CD14-positive monocyte (primary cell): ENCODE results near the gene UTP3. TPM values are rescaled to one million over a fixed set of nuclear protein-coding genes. Genes with fewer than 3 reads are reported as not detected.

Source experiments
- DNase-seq, 3 donors: peaks; one replicate each; pipeline ENCODE4 v3.0.0-alpha.2; 2011 to 2022
- H2AFZ ChIP-seq: 2 replicates; pipeline ENCODE4 v1.6.0; 2012; ENCODE audit warnings: mild to moderate bottlenecking, low read depth, low read length, inconsistent platforms; ENCODE audit not compliant: insufficient read depth, poor library complexity, severe bottlenecking
- H3K27ac ChIP-seq, 2 donors: 1 replicate in 1 of 2; 2 replicates in 1 of 2; pipeline ENCODE4 v1.5.1; 2012 to 2013; ENCODE audit warnings: low read length in 2 of 2, control low read depth in 1 of 2, inconsistent platforms in 1 of 2, low read depth in 1 of 2, mild to moderate bottlenecking in 1 of 2
- H3K27me3 ChIP-seq, 2 donors: one replicate each; pipeline versions ENCODE4 v1.6.0 to v1.6.1; 2011 to 2013; ENCODE audit warnings: low read length in 2 of 2; ENCODE audit not compliant: control insufficient read depth in 2 of 2, insufficient read depth in 2 of 2
- H3K36me3 ChIP-seq, 2 donors: replicated peaks in 1 of 2; 1 replicate in 1 of 2; 2 replicates in 1 of 2; pipeline versions ENCODE4 v1.5.1 to v1.6.1; 2012 to 2013; ENCODE audit warnings: low read length in 2 of 2, control low read depth in 1 of 2, inconsistent platforms in 1 of 2, mild to moderate bottlenecking in 1 of 2; ENCODE audit not compliant: insufficient read depth in 2 of 2, control insufficient read depth in 1 of 2
- H3K4me1 ChIP-seq, 2 donors: 1 replicate in 1 of 2; 2 replicates in 1 of 2; pipeline versions ENCODE4 v1.5.1 to v1.6.1; 2012 to 2013; ENCODE audit warnings: low read length in 2 of 2, control low read depth in 1 of 2, inconsistent platforms in 1 of 2, mild to moderate bottlenecking in 1 of 2, moderate library complexity in 1 of 2; ENCODE audit not compliant: insufficient read depth in 2 of 2, control insufficient read depth in 1 of 2
- H3K4me2 ChIP-seq: replicated peaks from 2 replicates; pipeline ENCODE3; 2012; ENCODE audit warnings: low read length, moderate library complexity, mild to moderate bottlenecking; ENCODE audit not compliant: poor library complexity, severe bottlenecking; ENCODE audit errors: extremely low read depth
- H3K4me3 ChIP-seq, 3 experiments: fragments of 200-600 bp in 1 of 3; sonication (generic) in 1 of 3; replicated peaks in 1 of 3; 1 replicate in 2 of 3; 2 replicates in 1 of 3; pipeline ENCODE4 v1.5.1; 2011 to 2013; ENCODE audit warnings: low read length in 3 of 3, mild to moderate bottlenecking in 3 of 3, control low read depth in 2 of 3, low read depth in 2 of 3, inconsistent platforms in 1 of 3, moderate library complexity in 1 of 3
- H3K79me2 ChIP-seq: 2 replicates; pipeline ENCODE4 v1.6.0; 2012; ENCODE audit warnings: mild to moderate bottlenecking, control low read depth, inconsistent platforms, low read length, moderate library complexity; ENCODE audit not compliant: insufficient read depth
- H3K9ac ChIP-seq: 2 replicates; pipeline ENCODE4 v1.6.0; 2017; ENCODE audit warnings: low read length, mild to moderate bottlenecking; ENCODE audit not compliant: insufficient read depth, poor library complexity, severe bottlenecking
- H3K9me3 ChIP-seq, 2 donors: replicated peaks in 1 of 2; 1 replicate in 1 of 2; 2 replicates in 1 of 2; pipeline versions ENCODE4 v1.5.1 to v1.6.1; 2012 to 2013; ENCODE audit warnings: low read length in 2 of 2, control low read depth in 1 of 2; ENCODE audit not compliant: control insufficient read depth in 1 of 2, insufficient read depth in 1 of 2
- H4K20me1 ChIP-seq: 2 replicates; pipeline ENCODE4 v1.6.0; 2012; ENCODE audit warnings: mild to moderate bottlenecking, low read length, control low read depth, moderate library complexity; ENCODE audit not compliant: insufficient read depth
- H3K27ac Mint-ChIP-seq, 7 donors: one replicate each; pipeline ENCODE4 v1.8.0; 2020; ENCODE audit warnings: mild to moderate bottlenecking in 7 of 7, mixed read lengths in 7 of 7, moderate library complexity in 6 of 7, inconsistent platforms in 2 of 7
- H3K27me3 Mint-ChIP-seq, 3 donors: one replicate each; pipeline ENCODE4 v1.8.0; 2021 to 2022; ENCODE audit warnings: low read depth in 3 of 3, mild to moderate bottlenecking in 3 of 3, mixed read lengths in 3 of 3, moderate library complexity in 3 of 3, inconsistent platforms in 1 of 3
- H3K36me3 Mint-ChIP-seq, 2 donors: one replicate each; pipeline ENCODE4 v1.8.0; 2020; ENCODE audit warnings: mixed read lengths in 2 of 2, inconsistent platforms in 1 of 2, mild to moderate bottlenecking in 1 of 2
- H3K4me1 Mint-ChIP-seq: one replicate; pipeline ENCODE4 v1.8.0; 2020; ENCODE audit warnings: mild to moderate bottlenecking, mixed read lengths
- H3K4me3 Mint-ChIP-seq, 2 donors: one replicate each; pipeline ENCODE4 v1.8.0; 2020; ENCODE audit warnings: mild to moderate bottlenecking in 2 of 2, mixed read lengths in 2 of 2, moderate library complexity in 1 of 2
- H3K9me3 Mint-ChIP-seq, 7 donors: one replicate each; pipeline ENCODE4 v1.8.0; 2020 to 2022; ENCODE audit warnings: mixed read lengths in 7 of 7, mild to moderate bottlenecking in 6 of 7, moderate library complexity in 6 of 7, inconsistent platforms in 2 of 7
- WGBS: methylation state at CpG from one replicate; pipeline ENCODE4 v1.1.5; 2013; ENCODE audit warnings: missing lambda C conversion rate; ENCODE audit not compliant: insufficient coverage; 5-methylcytosine and 5-hydroxymethylcytosine counted together
- intact Hi-C, 2 donors: fragments of 100-400 bp; cut with micrococcal nuclease; formaldehyde crosslinking; loops; one replicate each; pipeline versions ENCODE4 v1.15.0 to v1.15.1; 2023
- polyA plus RNA-seq, 3 donors: library from polyadenylated mRNA; depleted of rRNA in 1 of 3; unstranded in 2 of 3; stranded (reverse) in 1 of 3; fragments of 300-500 nt in 2 of 3; fragments of >200 nt in 1 of 3; fragmentation: Illumina TruSeq in 2 of 3; gene quantifications; 1 replicate in 2 of 3; 2 replicates in 1 of 3; pipeline ENCODE4 v1.2.3, GENCODE V29; 2012 to 2021
- TF ChIP-seq, protein P1 (sequence below): fragments of 200-600 bp; IDR thresholded peaks from one replicate; pipeline ENCODE4 v1.8.0; 2022; ENCODE audit warnings: antibody characterized with exemption, mild to moderate bottlenecking

Gene UTP3
- polyA plus RNA-seq, 3 donors: 3.0 to 10.8 (median 5.0) TPM

- no CpG with 5 or more reads among the region's 3 CpGs for WGBS
- H3K4me1 Mint-ChIP-seq: peaks cover 64% of the 10 kb centered on the region
- Histone ChIP-seq H3K9ac (no peak overlapping the region), H3K4me1 (peaks cover 54 to 64% of the 10 kb centered on the region in 2 donors), H4K20me1 (no peaks in the 10 kb centered on the region), H3K79me2 (peaks cover 81% of the 10 kb centered on the region), H3K4me2 (peak overlapping the region; percentile 81), H3K27me3 (no peaks in the 10 kb centered on the region), H2AFZ (no peak overlapping the region), H3K4me3 (no peak overlapping the region), H3K9me3 (no peaks in the 10 kb centered on the region), H3K36me3 (no peaks in the 10 kb centered on the region), H3K27ac (peak overlapping the region in 1 of 2 donors; percentile 92)
- peak overlapping the region; percentile 24 to 75 (median 67) for H3K27ac Mint-ChIP-seq
- DNase-seq: no peak
- H3K27me3 Mint-ChIP-seq: no peaks in the 10 kb centered on the region
- peaks cover 0 to 4% of the 10 kb centered on the region in 2 donors for H3K36me3 Mint-ChIP-seq
- TF ChIP-seq, protein P1, sequence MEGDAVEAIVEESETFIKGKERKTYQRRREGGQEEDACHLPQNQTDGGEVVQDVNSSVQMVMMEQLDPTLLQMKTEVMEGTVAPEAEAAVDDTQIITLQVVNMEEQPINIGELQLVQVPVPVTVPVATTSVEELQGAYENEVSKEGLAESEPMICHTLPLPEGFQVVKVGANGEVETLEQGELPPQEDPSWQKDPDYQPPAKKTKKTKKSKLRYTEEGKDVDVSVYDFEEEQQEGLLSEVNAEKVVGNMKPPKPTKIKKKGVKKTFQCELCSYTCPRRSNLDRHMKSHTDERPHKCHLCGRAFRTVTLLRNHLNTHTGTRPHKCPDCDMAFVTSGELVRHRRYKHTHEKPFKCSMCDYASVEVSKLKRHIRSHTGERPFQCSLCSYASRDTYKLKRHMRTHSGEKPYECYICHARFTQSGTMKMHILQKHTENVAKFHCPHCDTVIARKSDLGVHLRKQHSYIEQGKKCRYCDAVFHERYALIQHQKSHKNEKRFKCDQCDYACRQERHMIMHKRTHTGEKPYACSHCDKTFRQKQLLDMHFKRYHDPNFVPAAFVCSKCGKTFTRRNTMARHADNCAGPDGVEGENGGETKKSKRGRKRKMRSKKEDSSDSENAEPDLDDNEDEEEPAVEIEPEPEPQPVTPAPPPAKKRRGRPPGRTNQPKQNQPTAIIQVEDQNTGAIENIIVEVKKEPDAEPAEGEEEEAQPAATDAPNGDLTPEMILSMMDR: no peak
- no peak overlapping the region for H3K4me3 Mint-ChIP-seq
- intact Hi-C loops: no loop called here
- H3K9me3 Mint-ChIP-seq: no peaks in the 10 kb centered on the region
Observed at GRCh38 chr4:70712150-70712549, 23.8 kb downstream of the UTP3 start.

DNA sequence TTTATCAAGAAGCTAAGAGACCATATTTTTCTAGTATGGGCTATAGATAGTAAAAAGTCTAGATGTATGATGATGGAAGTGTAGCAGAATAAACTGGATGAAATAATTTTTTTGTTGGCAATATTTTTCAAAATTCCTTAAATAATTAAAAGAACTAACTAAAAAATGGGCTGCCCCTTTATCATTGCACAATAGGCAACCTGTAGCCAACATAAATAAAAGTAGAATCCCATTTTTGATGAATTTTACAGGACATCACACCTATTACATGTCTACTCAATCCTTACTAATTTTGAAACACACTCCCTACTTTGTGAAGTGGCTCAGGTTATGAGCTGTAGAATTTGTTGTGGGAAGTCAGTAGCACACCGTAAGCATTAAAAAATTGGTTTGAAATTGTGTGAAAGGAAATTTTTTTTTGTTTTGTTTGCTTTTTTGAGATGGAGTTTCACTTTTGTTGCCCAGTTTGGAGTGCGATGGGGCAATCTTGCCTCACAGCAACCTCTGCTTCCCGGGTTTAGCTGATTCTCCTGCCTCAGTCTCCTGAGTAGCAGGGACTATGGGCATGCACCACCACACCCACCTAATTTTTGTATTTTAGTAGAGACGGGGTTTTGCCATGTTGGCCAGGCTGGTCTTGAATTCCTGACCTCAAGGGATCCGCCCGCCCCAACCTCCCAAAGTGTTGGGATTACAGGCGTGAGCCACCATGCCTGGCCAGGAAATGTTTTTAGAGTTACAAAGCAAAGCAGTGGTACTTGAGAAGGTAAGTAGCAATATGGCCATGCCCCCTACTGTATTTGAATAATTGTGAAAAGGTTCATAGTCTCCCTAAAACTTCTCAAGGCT is 24.5 kb downstream of the UTP3 start:
- H3K36me3 Mint-ChIP-seq: peaks cover 0 to 4% of the 10 kb centered on the region in 2 donors
- peaks cover 80% of the 10 kb centered on the region for H3K79me2 ChIP-seq
- H3K9me3 ChIP-seq: no peaks in the 10 kb centered on the region
- peaks cover 66% of the 10 kb centered on the region for H3K4me1 Mint-ChIP-seq
- no peaks in the 10 kb centered on the region for H3K27me3 ChIP-seq
- H3K9me3 Mint-ChIP-seq: no peaks in the 10 kb centered on the region
- no peaks in the 10 kb centered on the region for H4K20me1 ChIP-seq
- DNase-seq: peak in 2 of 3 donors; percentile 15 to 33
- peak overlapping the region in 2 of 3 experiments; percentile 0 to 67 for H3K4me3 ChIP-seq
- H3K4me2 ChIP-seq: peak overlapping the region; percentile 81
- intact Hi-C loops: no loop called here
- H3K4me1 ChIP-seq: peaks cover 54 to 61% of the 10 kb centered on the region in 2 donors
- H3K27ac Mint-ChIP-seq: peak overlapping the region; percentile 93 to 99 (median 98)
- H3K4me3 Mint-ChIP-seq: peak overlapping the region; percentile 67 to 85
- H3K36me3 ChIP-seq: no peaks in the 10 kb centered on the region
- WGBS: 60% methylated on average over 2 of the region's 7 CpGs
- peak overlapping the region; percentile 90 to 92 for H3K27ac ChIP-seq
- no peak overlapping the region for H2AFZ ChIP-seq
- H3K9ac ChIP-seq: peak overlapping the region; percentile 55
- no peaks in the 10 kb centered on the region for H3K27me3 Mint-ChIP-seq
- TF ChIP-seq, protein P1: no peak
